GM20431 (cell line): ENCODE measurements around the gene EPHA5.

ENCODE experiments used
- in situ Hi-C: fragments of 300-500 bp; cut with MseI, MboI; formaldehyde crosslinking; loops from one replicate; pipeline ENCODE4 v1.15.0; 2020; ENCODE audit warnings: low sequenced_read_pairs; ENCODE audit not compliant: unreplicated experiment

Gene EPHA5

GRCh38 chr4:65635051-65635821 is 35.1 kb downstream of the EPHA5 start:
- in situ Hi-C loops = no loop called here

GRCh38 chr4:65624651-65625050 is 45.6 kb downstream of the EPHA5 start:
- in situ Hi-C loops = no loop called here

- in situ Hi-C loops = no loop called here
Observed at GRCh38 chr4:65623506-65623905, 46.8 kb downstream of the EPHA5 start.

- in situ Hi-C loops = no loop called here
Observed at GRCh38 chr4:65617416-65617815, 52.9 kb downstream of the EPHA5 start.

- in situ Hi-C loops = no loop called here
Observed at GRCh38 chr4:65604515-65604914, 65.8 kb downstream of the EPHA5 start.

GRCh38 chr4:65600656-65601055 is 69.6 kb downstream of the EPHA5 start:
- in situ Hi-C loops = no loop called here

GRCh38 chr4:65599340-65599739 is 70.9 kb downstream of the EPHA5 start:
- in situ Hi-C loops = no loop called here

- in situ Hi-C loops = no loop called here
Observed at GRCh38 chr4:65597697-65598096, 72.6 kb downstream of the EPHA5 start.

- in situ Hi-C loops = no loop called here
Observed at GRCh38 chr4:65592089-65592488, 78.2 kb downstream of the EPHA5 start.

GRCh38 chr4:65589921-65590320 is 80.4 kb downstream of the EPHA5 start:
- in situ Hi-C loops = no loop called here

- in situ Hi-C loops = no loop called here
Observed at GRCh38 chr4:65589331-65589730, 81.0 kb downstream of the EPHA5 start.

- in situ Hi-C loops = no loop called here
Observed at GRCh38 chr4:65580551-65580950, 89.7 kb downstream of the EPHA5 start.

GRCh38 chr4:65566473-65566872 is 103.8 kb downstream of the EPHA5 start:
- in situ Hi-C loops = no loop called here

GRCh38 chr4:65561164-65561563 is 109.1 kb downstream of the EPHA5 start:
- in situ Hi-C loops = no loop called here

- in situ Hi-C loops = no loop called here
Observed at GRCh38 chr4:65559270-65559669, 111.0 kb downstream of the EPHA5 start.

GRCh38 chr4:65552057-65552456 is 118.2 kb downstream of the EPHA5 start:
- in situ Hi-C loops = no loop called here

GRCh38 chr4:65550500-65550899 is 119.8 kb downstream of the EPHA5 start:
- in situ Hi-C loops = no loop called here

- in situ Hi-C loops = no loop called here
Observed at GRCh38 chr4:65546882-65547416, 123.3 kb downstream of the EPHA5 start.

GRCh38 chr4:65538571-65538970 is 131.7 kb downstream of the EPHA5 start:
- in situ Hi-C loops = no loop called here

- in situ Hi-C loops = no loop called here
Observed at GRCh38 chr4:65535113-65535512, 135.2 kb downstream of the EPHA5 start.

- in situ Hi-C loops = no loop called here
Observed at GRCh38 chr4:65521666-65522065, 148.6 kb downstream of the EPHA5 start.

- in situ Hi-C loops = no loop called here
Observed at GRCh38 chr4:65515646-65516045, 154.6 kb downstream of the EPHA5 start.
